OCI-LY1 (cell line): ENCODE data around the gene CLEC16A.

Experiments used
- H2AFZ ChIP-seq: fragments of 200-600 bp; sonication (generic), shearing (Covaris generic); 2 replicates; pipeline ENCODE4 v1.6.0; 2014; ENCODE audit warnings: antibody characterized with exemption, mild to moderate bottlenecking, low read length
- H3F3A ChIP-seq: fragments of 200-600 bp; sonication (generic), shearing (Covaris generic); 2 replicates; pipeline ENCODE4 v1.6.0; 2014; ENCODE audit warnings: mild to moderate bottlenecking, antibody characterized with exemption, low read length, moderate library complexity; ENCODE audit not compliant: insufficient read depth
- H3K27ac ChIP-seq: fragments of 200-600 bp; sonication (generic); 2 replicates; pipeline ENCODE4 v1.5.1; 2014; ENCODE audit warnings: low read length, mixed run types, mild to moderate bottlenecking, low read depth; ENCODE audit not compliant: poor library complexity, severe bottlenecking
- H3K27me3 ChIP-seq: fragments of 200-600 bp; sonication (generic); 2 replicates; pipeline ENCODE4 v1.6.0; 2014; ENCODE audit warnings: antibody characterized with exemption, mild to moderate bottlenecking, low read length, moderate library complexity; ENCODE audit not compliant: insufficient read depth
- H3K36me3 ChIP-seq: fragments of 200-600 bp; sonication (generic); 2 replicates; pipeline ENCODE4 v1.6.1; 2014; ENCODE audit warnings: mild to moderate bottlenecking, antibody characterized with exemption, low read length, moderate library complexity, mixed read lengths; ENCODE audit not compliant: insufficient read depth
- H3K4me1 ChIP-seq: fragments of 200-600 bp; sonication (generic); 2 replicates; pipeline ENCODE4 v1.5.1; 2014; ENCODE audit warnings: mild to moderate bottlenecking, low read length, moderate library complexity; ENCODE audit not compliant: insufficient read depth, severe bottlenecking
- H3K4me2 ChIP-seq: fragments of 200-600 bp; sonication (generic), shearing (Covaris generic); 2 replicates; pipeline ENCODE4 v1.6.1; 2014; ENCODE audit warnings: low read length
- H3K4me3 ChIP-seq: fragments of 200-600 bp; sonication (generic); 2 replicates; pipeline ENCODE4 v1.5.1; 2014; ENCODE audit warnings: low read length, low read depth, mild to moderate bottlenecking, mixed read lengths; ENCODE audit not compliant: poor library complexity, severe bottlenecking
- H3K79me2 ChIP-seq: fragments of 200-600 bp; shearing (Covaris generic); 2 replicates; pipeline ENCODE4 v1.6.1; 2016; ENCODE audit warnings: mixed run types, low read length, mixed read lengths; ENCODE audit not compliant: insufficient read depth
- H3K9ac ChIP-seq: fragments of 200-600 bp; sonication (generic), shearing (Covaris generic); 2 replicates; pipeline ENCODE4 v1.6.1; 2014; ENCODE audit warnings: mild to moderate bottlenecking, low read length, mixed read lengths
- H3K9me2 ChIP-seq: fragments of 200-600 bp; sonication (generic), shearing (Covaris generic); 2 replicates; pipeline ENCODE4 v1.6.1; 2014; ENCODE audit warnings: low read depth, mild to moderate bottlenecking, low read length, mixed read lengths
- H3K9me3 ChIP-seq: fragments of 200-600 bp; shearing (Covaris generic); 2 replicates; pipeline ENCODE4 v1.6.1; 2014; ENCODE audit warnings: low read length, mixed read lengths
- H4K20me1 ChIP-seq: fragments of 200-600 bp; sonication (generic), shearing (Covaris generic); 2 replicates; pipeline ENCODE4 v1.6.0; 2016; ENCODE audit warnings: mild to moderate bottlenecking, low read length; ENCODE audit not compliant: insufficient read depth
- CTCF ChIP-seq: fragments of 200-600 bp; sonication (generic), shearing (Covaris generic); IDR thresholded peaks from 2 replicates; pipeline ENCODE4 v1.5.1; 2017; ENCODE audit warnings: mild to moderate bottlenecking, antibody characterized with exemption, low read length, moderate library complexity, mixed read lengths
- EZH2 ChIP-seq: fragments of 200-600 bp; sonication (generic), shearing (Covaris generic); IDR thresholded peaks from 2 replicates; pipeline ENCODE4 v1.8.0; 2017; ENCODE audit warnings: borderline replicate concordance, mixed run types, mild to moderate bottlenecking, antibody characterized with exemption, low read length, moderate library complexity, mixed read lengths

Gene CLEC16A

DNA sequence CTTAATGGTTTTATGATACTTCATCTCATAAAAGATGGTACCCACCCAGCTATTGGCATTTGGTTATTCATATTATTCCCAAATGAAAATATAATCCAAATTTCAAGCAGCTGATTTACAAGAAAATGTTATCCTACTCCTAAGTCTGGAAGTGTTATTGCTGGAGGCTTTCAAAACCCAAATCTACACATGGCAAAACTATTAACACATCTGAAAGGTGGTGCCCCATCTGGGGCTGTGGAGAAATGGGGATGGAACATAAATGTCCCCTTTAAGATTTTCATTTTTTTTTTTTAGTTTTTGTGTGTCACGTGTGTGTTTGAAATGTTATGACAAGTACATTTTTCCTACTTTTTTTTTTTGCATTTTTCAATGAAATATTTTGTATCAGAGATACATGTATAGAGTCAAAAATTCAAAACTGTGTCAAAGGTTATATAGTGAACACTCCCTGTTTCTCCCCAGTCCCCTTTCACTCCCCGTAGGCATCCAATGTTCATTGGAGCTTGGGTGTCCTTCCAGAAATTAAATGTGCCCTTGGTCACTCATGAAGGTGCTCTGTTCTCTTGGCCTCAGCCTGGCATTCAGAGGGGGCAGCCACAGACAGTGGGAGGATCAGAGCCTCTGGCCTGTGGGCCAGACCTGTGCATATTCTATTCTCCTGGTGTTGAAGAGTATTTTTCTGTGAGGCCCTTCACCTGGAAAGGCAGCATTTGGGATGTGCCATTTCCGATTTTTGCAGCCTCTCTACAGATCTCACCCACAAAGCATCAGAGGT lies 79.1 kb downstream of the CLEC16A start:
- Histone ChIP-seq H3K4me3 (no peak overlapping the region), H2AFZ (no peak overlapping the region), H3K9me3 (peaks cover 11% of the 10 kb centered on the region), H3K79me2 (no peaks in the 10 kb centered on the region), H3K36me3 (peaks cover 62% of the 10 kb centered on the region), H3K4me2 (no peak overlapping the region), H3K27me3 (no peaks in the 10 kb centered on the region), H3F3A (no peaks in the 10 kb centered on the region), H3K27ac (no peak overlapping the region), H3K9me2 (no peaks in the 10 kb centered on the region), H3K4me1 (no peaks in the 10 kb centered on the region), H4K20me1 (no peaks in the 10 kb centered on the region), H3K9ac (no peak overlapping the region)
- TF ChIP-seq EZH2 (no peak), CTCF (no peak)

DNA sequence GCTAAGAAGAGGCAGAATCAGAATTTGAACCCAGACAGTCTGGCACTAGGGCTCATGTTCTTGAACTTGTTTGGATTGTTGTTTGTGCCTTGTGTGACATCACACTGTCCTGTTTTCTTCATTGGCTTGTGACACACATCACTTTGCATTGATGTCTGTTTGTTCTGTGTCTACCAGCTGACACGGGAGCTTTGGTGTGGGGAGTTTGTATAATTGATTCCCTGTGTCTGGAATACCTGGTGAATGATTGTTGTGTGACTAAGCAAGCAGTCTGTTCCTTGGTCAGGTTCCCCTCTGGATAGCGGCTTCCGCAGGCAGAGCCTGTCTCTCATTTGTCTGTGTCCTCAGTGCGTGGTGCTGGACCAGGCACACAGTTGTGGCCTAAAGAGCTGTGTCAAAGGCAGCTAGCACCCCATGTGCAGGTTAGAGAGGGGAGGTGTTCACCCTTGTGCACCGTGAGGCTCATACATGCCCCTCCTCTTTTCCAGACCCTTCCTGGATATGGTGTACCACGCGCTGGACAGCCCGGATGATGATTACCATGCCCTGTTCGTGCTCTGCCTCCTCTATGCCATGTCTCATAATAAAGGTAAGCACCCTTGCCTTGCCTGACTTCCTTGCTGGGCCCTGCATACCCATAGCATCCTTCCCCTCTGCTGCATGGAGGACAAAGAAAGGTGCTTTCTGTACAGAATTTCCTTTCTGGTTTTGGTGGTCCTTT lies 80.1 kb downstream of the CLEC16A start:
- peaks cover 72% of the 10 kb centered on the region for H3K36me3 ChIP-seq
- no peak overlapping the region for H3K9ac ChIP-seq
- H3K9me3 ChIP-seq = peaks cover 15% of the 10 kb centered on the region
- H4K20me1 ChIP-seq = no peaks in the 10 kb centered on the region
- H3K9me2 ChIP-seq = no peaks in the 10 kb centered on the region
- no peak overlapping the region for H2AFZ ChIP-seq
- no peak for TF ChIP-seq EZH2
- no peak for TF ChIP-seq CTCF
- H3K4me1 ChIP-seq = no peaks in the 10 kb centered on the region
- no peak overlapping the region for H3K4me2 ChIP-seq
- no peak overlapping the region for H3K27ac ChIP-seq
- H3F3A ChIP-seq = no peaks in the 10 kb centered on the region
- no peaks in the 10 kb centered on the region for H3K27me3 ChIP-seq
- H3K79me2 ChIP-seq = no peaks in the 10 kb centered on the region
- no peak overlapping the region for H3K4me3 ChIP-seq

DNA sequence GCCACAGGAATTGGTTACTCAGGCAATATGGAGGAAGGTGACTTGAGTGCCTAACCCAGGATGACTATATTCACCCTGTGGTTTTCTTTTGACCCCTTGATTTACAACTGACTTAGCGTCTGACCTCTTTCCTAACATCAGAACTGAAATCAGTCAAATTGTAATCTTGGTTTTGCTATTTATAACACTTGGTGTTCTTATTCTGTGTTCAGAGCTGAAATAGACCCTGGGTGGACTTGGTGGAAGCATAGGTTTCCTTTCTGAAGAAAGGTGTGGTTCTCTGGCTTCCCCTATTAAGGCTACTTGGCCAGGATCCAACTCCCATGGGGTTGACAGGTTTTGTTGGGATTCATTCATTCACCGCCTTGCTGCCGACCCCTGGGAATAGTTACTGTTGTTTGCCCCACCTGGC lies 80.8 kb downstream of the CLEC16A start:
- H3K4me3 ChIP-seq = no peak overlapping the region
- H3K4me2 ChIP-seq = no peak overlapping the region
- peaks cover 15% of the 10 kb centered on the region for H3K9me3 ChIP-seq
- no peaks in the 10 kb centered on the region for H3K4me1 ChIP-seq
- H3K79me2 ChIP-seq = no peaks in the 10 kb centered on the region
- H3K27ac ChIP-seq = no peak overlapping the region
- no peak overlapping the region for H3K9ac ChIP-seq
- H3K36me3 ChIP-seq = peaks cover 75% of the 10 kb centered on the region
- no peaks in the 10 kb centered on the region for H3K27me3 ChIP-seq
- H4K20me1 ChIP-seq = no peaks in the 10 kb centered on the region
- no peak overlapping the region for H2AFZ ChIP-seq
- H3K9me2 ChIP-seq = no peaks in the 10 kb centered on the region
- no peaks in the 10 kb centered on the region for H3F3A ChIP-seq
- TF ChIP-seq EZH2 (no peak), CTCF (no peak)
